Measurements from ENCODE around the gene IL37.

Gene IL37

GRCh38 chr2:112962308-112963175 is 51.6 kb downstream of the IL37 start:
- DNase-seq: no peak

- DNase-seq: no peak
These were observed 56.1 kb downstream of the IL37 start for GRCh38 chr2:112967023-112967422.
